ENCODE data around the gene GPT2. TPM values are rescaled to one million over a fixed set of nuclear protein-coding genes. Genes with fewer than 3 reads are reported as not detected.

The GPT2 gene
- total RNA-seq, 1 experiment from 2014 or later, result 68.8 TPM

DNA sequence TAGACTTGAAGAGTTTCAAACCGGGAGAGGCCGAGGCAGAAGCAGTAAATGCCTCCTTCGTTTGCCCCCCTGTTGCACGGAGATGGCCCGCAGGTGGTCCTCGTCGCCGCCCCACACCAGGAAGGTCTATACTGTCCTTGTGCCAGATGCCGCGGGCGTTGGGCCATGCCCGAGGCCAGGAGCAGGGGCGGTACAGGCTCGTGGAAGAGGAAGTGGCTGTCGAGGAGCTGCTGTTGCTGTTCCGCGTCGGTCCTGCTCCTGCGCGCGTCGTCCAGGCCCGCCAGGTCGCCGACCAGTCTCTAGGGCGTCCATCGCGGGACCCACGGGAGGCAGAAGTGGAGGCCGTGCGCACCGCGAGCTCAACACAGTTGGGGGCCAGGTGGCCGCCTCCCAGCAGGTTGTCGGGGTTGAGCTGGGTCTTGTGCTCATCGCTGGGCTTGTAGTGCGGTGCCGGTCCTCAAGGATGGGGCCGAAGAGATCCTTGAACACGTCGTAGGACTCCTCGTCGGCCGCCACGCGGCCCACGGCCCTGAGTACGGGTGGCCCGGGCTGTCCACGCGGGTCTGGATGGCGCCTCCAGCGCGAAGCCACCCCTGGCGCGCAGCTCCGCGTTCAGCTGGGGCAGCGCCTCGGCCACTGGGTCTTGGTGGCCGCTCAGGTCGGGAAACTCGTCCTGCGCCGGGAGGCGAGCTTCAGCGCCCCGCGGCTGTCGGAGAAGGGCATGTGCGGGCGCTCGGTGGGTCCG lies 40.1 kb upstream of the GPT2 start:
- Histone ChIP-seq H3K79me1 (ENCODE audit: insufficient read depth, low read depth, low read length, poor library complexity, severe bottlenecking) (no peaks in the 10 kb centered on the region), H4K5ac (ENCODE audit: insufficient read length, low read depth, low read length) (no peak overlapping the region), H2BK5ac (ENCODE audit: insufficient read length, low read length) (no peak overlapping the region), H4K91ac (ENCODE audit: insufficient read length, low read depth, low read length) (no peak overlapping the region), H3K79me2 (ENCODE audit: insufficient read depth, low read length) (no peaks in the 10 kb centered on the region), H3K27ac (ENCODE audit: insufficient read length, low read depth, low read length) (no peak overlapping the region), H2BK20ac (ENCODE audit: low read depth, low read length, poor library complexity, severe bottlenecking) (no peak overlapping the region), H2BK120ac (ENCODE audit: low read depth, low read length, poor library complexity, severe bottlenecking) (no peak overlapping the region), H4K20me1 (ENCODE audit: control insufficient read depth, insufficient read depth, insufficient read length) (no peaks in the 10 kb centered on the region), H3K14ac (ENCODE audit: insufficient read depth, low read length) (no peak overlapping the region), H3K4me1 (ENCODE audit: insufficient read depth, low read length) (no peaks in the 10 kb centered on the region), H3K23me2 (ENCODE audit: insufficient read length, low read depth, low read length, poor library complexity, severe bottlenecking) (no peaks in the 10 kb centered on the region), H3K9ac (ENCODE audit: extremely low read depth, insufficient read length, low read length) (no peak overlapping the region), H3K18ac (ENCODE audit: insufficient read length, low read depth, low read length) (no peak overlapping the region), H3T11ph (ENCODE audit: low read length) (no peak overlapping the region), H2BK12ac (ENCODE audit: insufficient read length, low read depth, low read length) (no peak overlapping the region), H3K23ac (ENCODE audit: insufficient read length, low read depth, low read length) (no peak overlapping the region), H3K4me2 (ENCODE audit: insufficient read depth, insufficient read length, low read length) (no peak overlapping the region), H2AK5ac (ENCODE audit: insufficient read length, low read length) (no peak overlapping the region), H2BK15ac (ENCODE audit: low read depth, low read length) (no peak overlapping the region), H4K8ac (replicated peaks; ENCODE audit: insufficient read length, low read depth, low read length) (no peak overlapping the region), H3K56ac (ENCODE audit: insufficient read length, low read depth, low read length) (no peak overlapping the region), H3K9me3 (ENCODE audit: control insufficient read depth, low read depth, low read length) (no peaks in the 10 kb centered on the region), H3K4ac (ENCODE audit: low read depth, low read length) (no peak overlapping the region), H2AFZ (ENCODE audit: low read length) (no peak overlapping the region), H3K27me3 (ENCODE audit: insufficient read depth, low read length) (no peaks in the 10 kb centered on the region)
- TF ChIP-seq, protein P1, sequence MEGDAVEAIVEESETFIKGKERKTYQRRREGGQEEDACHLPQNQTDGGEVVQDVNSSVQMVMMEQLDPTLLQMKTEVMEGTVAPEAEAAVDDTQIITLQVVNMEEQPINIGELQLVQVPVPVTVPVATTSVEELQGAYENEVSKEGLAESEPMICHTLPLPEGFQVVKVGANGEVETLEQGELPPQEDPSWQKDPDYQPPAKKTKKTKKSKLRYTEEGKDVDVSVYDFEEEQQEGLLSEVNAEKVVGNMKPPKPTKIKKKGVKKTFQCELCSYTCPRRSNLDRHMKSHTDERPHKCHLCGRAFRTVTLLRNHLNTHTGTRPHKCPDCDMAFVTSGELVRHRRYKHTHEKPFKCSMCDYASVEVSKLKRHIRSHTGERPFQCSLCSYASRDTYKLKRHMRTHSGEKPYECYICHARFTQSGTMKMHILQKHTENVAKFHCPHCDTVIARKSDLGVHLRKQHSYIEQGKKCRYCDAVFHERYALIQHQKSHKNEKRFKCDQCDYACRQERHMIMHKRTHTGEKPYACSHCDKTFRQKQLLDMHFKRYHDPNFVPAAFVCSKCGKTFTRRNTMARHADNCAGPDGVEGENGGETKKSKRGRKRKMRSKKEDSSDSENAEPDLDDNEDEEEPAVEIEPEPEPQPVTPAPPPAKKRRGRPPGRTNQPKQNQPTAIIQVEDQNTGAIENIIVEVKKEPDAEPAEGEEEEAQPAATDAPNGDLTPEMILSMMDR (conservative IDR thresholded peaks at IDR 0.05), result no peak
- H3K4me3 Mint-ChIP-seq, result no peak overlapping the region
- peaks cover 0 to 11% (median 3%) of the 10 kb centered on the region in 3 experiments; a peak in 3 of 7 replicates for H3K36me3 Mint-ChIP-seq (ENCODE audit: insufficient read depth in 1 of 3, low read depth in 3 of 3)
- no CpG with 5 or more reads among the region's 74 CpGs for WGBS (ENCODE audit: extremely low coverage, insufficient read length, low lambda C conversion rate)
- no peak overlapping the region for H3K27ac Mint-ChIP-seq
- no peaks in the 10 kb centered on the region for H3K27me3 Mint-ChIP-seq (ENCODE audit: low read depth)
- no peak for DNase-seq
- H3K4me1 Mint-ChIP-seq, result peaks cover 6 to 8% of the 10 kb centered on the region in 2 experiments
- peaks cover 13 to 14% of the 10 kb centered on the region in 2 experiments for H3K9me3 Mint-ChIP-seq
